Epidermal melanocyte (primary cell): ENCODE data around the gene TIMM10.
"Not testable (repeated sequence)": the region's sequence is repeated elsewhere in the genome, so short reads cannot be mapped to it uniquely, and the experiment has no call there.

Experiments used
- DNase-seq: peaks from one replicate; pipeline ENCODE4 v3.0.0; 2011; ENCODE audit warnings: low spot score; ENCODE audit not compliant: insufficient read length

Gene TIMM10

DNA sequence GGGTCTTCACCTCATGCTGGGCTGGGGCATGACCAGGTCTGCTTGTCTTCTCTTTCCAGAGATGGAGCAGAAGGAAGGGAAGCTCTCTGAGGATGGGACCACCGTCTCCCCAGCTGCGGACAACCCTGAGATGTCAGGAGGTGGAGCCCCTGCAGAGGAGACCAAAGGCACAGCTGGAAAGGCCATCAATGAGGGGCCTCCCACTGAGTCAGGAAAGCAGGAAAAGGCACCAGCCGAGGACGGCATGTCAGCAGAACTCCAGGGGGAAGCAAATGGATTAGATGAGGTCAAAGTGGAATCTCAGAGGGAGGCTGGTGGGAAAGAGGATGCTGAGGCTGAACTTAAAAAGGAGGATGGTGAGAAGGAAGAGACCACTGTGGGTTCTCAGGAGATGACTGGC is 12.0 kb upstream of the TIMM10 start:
- DNase-seq: no peak

DNA sequence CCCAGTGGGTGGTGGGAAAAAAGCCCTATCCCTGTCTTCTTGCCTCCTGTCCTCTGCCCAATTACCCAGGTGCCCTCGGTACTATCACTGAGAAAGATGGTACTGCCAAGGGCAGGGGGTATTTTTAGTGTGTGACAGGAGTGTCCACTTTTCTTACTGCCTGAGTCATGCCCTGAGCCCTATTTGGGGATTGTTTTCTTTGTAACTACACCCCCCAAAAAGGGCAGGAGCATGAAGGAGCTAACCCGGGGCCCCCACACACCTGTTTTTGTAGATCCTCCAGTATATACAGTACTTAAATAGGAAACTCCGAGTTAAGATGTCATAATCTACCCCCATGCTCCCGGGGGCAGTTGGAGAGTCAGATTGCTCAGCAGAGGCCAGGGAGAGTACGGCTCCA is 10.6 kb upstream of the TIMM10 start:
- DNase-seq: no peak

DNA sequence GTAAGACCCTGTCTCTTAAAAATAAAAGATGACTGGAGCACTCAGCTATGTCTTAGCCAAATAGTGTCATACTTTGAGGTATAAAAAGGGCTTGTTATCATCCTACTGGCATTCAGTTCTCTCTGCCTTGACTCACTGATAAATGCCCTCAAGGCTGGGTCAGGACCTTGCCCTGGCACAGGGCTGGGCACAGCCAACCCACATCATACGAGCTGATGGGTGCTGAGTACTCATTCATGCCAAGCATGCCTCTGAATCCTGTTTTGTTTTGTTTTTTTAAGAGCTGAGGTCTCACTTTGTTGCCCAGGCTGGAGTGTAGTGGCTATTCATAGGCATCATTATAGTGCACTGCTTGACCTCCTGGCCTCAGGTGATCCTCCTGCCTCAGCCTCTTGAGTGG is 8.8 kb upstream of the TIMM10 start:
- DNase-seq: no peak

DNA sequence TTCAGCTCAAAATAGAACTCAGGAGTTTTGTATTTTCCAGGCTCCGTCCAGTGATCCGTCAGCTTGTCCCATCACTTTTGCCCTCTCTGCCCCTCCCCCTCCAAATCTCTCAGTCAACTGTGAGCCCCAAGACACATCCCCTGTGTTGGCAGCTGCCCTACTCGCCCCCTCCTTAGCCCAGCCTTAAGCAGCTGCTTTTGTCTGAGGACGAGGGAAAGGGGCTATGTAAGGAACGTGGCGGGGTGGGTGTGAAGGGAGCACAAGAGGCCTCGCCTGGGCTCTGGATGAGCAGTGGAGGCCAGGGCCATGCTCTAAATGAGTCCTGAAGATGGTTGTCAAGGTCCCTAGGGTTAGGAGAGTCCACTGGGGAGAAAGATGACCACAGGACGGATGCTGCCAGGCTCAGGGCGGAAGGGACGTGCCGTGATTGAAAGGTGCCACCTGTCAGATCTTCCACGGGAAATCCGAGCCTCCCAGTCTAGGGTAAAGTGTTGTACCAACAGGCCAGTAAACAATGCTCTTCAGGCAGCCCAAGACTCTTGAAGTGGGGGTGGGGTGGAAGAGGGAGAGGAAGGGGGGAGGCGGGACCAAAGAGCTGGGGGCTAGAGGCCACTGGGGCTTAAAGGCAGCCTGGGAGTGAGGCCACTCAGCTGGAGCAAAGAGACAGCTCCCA is 6.5 kb upstream of the TIMM10 start, which contains the start of gene SMTNL1:
Gene SMTNL1 (plus strand): TSS at position 649 of the 673 bp plus-strand sequence. CDS start 5,048 bp downstream, outside the sequence.
- DNase-seq: no peak

DNA sequence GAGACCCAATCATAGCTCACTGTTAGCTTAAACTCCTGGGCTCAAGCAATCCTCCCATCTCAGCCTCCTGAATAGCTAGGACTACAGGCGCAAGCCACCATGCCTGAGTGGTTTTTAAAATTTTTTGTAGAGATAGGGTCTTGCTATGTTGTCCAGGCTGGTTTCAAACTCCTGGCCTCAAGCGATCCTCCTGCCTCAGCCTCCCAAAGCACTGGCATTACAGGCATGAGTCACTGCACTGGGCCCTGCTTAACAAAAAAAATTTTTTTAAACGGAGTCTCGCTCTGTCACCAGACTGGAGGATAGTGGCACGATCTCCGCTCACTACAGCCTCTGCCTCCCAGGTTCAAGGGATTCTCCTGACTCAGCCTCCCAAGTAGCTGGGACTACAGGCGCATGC is 3.9 kb upstream of the TIMM10 start:
- DNase-seq: not testable (repeated sequence)

DNA sequence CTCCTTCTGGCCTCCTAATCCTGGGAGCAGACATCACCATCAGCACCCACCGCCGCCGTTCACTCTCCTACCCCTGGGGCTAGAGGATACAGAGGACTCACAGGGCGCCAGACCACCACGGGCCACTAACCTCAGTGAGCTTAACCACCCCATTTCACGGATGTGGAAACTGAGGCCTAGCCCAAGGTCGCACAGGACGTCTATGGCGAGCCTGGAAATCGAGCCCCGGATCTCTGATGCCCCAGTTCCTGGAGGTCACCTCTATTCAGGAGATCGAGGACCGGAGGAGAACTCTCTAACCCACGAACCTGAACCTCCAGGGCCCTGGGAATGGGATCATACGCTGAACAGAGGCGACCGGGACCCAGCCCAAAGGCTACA is 349 bp downstream of the TIMM10 start:
- DNase-seq: no peak

DNA sequence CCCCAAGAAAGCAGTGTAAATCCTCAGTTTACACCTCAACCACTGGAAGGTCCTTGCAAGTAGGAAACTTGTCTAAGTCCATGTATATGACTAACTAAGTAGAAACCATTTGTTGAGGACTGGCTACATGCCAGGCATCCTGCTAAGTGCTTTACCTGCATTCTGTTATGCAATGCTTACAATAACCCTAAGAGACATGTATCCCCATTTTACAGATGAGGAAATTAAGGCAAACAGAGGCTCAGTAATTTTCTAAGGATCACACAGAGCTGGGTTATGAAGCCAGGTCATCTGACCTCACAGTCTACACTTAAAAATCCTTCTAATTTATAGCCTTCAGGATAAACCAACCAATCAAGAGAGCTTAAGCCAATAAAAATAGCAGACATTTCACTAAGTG is 1.5 kb downstream of the TIMM10 start:
- no peak for DNase-seq

DNA sequence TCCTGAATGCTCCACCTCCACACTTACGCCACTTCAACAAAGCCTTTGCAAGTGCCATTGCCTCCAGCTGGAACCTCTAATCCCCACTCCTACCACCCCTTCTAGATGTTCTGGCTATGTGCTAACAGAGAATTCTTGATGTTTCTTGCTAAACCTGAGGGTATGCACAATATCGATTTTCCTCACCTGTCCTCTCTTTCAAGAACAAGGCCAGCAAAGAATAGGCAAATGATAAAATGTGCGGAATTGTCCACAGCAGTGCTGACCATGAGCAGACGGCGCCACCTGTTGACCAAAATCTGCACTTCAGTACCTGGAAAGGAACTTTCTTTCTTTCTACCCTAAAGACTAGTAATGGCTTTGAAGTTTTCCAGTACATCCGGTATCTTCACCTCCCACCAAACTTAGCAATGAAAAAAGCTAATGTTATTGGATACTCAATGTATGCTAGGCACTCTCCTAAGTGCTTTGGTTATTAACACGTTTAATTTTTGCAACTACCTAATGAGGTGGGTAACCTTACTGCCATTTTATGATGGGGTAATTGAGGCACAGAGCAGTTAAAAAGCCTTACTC is 3.4 kb downstream of the TIMM10 start:
- DNase-seq: no peak

DNA sequence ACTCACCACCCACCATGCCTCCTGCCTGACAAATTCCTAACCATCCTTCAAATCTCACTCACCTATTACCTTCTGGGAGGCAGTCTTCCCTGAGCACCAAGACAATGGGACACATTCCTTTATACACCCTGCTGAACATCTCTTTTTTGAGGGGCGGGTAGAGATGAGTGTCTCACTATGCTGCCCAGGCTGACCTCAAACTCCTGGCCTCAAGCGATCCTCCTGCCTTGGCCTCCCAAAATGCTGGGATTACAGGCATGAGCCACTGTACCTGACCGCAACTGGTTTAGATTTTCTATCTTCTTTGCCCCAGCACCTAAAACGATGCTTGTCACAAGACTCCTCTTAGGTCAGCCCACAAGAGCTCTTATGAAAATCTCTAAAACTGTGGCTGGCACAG is 7.1 kb downstream of the TIMM10 start:
- no peak for DNase-seq

DNA sequence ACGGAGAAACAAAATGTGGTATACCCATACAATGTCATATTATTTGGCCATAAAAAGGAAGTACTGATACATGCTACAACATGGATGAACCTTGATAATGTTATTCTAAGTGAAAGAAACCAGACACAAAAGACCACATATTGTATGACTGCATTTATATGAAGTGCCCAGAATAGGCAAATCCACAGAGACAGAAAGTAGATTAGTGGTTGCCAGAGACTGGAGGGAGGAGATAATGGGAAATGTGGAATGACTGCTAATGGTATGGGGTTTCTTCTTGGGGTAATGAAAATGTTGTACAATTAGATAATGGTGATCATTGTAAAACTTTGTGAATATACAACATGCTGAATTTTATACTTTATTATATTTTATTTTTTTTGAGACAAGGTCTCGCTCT is 9.4 kb downstream of the TIMM10 start:
- no peak for DNase-seq

DNA sequence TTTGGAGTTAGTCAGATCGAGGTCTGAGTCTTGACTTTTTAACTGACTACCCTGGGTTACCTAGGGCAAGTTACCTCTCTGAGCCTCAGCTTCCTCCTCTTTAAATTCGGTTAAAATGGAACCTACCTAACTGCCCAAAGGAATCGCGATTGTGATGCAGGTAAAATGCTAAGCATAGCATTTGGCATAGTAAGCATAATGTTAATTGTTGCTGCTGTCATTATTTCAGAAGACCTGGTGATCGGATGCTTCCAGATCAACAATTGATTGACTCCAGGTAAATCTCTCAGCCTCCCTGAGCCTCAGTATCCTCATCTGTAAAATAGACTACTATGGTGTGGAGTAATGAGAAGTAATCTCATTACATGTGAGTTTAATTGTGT is 14.5 kb downstream of the TIMM10 start:
- DNase-seq: no peak

DNA sequence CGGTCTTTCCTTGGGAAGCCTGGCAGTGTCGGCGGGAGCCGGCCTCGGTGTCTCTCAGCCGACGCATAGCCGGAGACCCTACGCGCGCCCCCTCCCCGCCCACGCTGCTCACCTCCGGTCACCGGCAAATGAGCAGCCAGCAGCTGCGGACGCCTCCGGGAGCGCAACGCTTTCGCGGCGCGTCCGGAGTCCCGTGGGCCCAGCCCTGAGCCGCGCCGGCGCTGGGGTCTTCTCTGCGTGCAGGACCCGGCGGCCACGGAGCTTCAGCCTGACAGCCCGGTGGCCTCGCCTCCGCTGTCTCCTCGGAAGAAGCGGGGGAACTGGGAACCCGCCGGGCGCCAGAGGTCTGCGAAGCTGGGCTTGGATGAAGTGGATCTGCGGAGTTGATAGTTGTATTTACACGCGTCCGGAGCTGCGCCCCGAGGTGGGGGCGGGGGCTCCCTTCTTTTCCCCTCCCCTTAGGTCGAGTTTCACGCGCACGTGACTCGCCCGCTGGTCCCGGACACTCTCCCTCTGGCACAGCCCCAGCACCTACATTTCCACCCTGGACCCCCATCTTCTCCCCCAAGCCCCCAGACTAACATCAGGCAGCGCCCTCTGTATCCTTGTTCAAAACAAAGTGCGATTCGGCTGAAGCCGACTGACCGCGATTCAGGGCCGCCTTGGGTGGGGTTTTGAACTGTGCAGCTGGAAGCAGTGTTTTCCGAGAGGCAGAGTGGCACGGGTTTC is 15.1 kb downstream of the TIMM10 start, which contains the start of gene SLC43A1:
Gene SLC43A1 (minus strand): TSS at position 371 of the 729 bp plus-strand sequence. CDS start 1,591 bp downstream, outside the sequence.
- DNase-seq: peak; percentile 56

DNA sequence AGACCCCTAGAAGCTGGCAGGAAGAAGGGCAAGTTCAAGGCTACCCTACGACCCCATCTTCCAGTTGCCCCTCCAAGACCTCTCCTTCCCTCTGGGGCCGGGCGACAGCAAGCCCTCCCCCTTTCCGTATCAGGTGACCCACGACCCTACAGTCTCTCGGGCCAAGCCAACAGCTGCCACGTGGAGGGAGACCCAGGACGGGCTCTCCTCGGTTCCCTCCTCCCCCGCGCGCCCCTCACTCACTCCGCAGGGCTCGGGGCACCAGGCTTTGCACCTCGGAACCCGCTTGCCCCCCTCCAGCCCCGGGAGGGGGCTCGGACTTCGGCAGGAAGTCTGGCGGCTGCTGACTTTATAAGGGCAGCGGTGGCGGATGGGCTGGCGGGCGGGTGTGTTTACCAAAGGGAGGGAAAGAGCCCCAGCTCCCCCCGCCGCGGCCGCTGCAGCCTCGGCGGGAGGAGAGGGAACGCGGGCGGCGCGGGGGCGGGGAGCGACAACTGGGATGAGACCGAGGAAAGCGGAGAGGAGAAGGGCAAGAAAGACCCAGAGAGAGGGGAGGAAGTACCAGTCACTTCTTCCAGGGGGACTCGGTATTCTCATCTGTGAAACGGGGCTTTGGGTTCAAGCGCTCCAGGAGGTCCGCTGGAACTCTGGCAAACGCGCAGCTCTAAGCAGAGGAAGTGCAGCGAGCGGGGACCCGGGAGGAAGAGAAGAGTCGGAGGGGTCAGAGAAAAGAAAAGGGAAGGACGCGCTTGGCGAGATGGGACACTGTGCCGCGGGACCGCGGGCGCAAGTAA is 15.8 kb downstream of the TIMM10 start:
- DNase-seq: no peak

DNA sequence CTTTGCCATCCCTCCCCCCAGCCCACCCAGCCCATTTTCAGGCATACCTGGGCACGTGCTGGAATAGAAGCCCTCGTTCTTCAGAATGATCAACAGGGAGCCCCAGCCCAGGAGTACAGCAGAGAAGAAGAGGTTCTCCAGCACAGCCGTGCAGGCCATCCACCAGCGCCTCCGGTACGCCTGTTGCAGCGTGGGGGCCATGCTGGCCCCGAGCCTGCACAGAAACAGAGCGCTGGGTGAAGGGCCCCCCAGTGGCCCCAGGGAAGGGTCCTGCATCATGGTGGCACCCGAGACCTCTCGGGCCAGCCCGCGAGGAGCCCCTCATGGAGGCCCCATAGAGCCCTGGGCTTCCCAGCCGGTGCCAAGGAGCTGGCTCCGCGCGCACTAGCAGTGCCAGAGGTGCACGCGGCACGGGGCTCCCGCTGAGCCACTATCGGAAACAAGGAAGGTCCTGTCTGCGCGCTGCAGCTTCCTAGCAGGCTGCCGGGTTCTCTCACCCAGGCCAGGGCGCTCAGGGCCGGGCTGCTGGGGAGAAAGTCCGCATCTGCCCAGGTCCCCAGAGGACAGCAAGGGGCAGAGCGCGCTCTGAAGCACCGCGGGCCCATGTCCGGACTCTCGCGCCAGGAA is 16.5 kb downstream of the TIMM10 start:
- no peak for DNase-seq

DNA sequence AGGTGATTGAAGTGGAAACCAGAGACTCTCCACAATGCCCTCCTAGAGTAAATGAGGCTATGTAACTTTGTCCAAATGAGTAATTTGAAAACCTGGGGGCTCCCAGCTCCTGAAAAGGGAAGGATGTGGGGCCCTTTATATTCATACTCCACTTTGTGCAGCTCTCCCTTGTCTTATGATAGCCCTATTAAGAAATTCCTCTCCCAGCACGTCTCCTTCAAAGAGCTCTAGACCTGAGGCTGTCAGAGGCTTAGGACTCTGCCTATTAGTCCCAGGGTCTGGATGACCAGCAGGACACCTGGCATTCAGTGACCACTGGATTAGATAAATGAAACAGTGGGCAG is 17.1 kb downstream of the TIMM10 start:
- no peak for DNase-seq

DNA sequence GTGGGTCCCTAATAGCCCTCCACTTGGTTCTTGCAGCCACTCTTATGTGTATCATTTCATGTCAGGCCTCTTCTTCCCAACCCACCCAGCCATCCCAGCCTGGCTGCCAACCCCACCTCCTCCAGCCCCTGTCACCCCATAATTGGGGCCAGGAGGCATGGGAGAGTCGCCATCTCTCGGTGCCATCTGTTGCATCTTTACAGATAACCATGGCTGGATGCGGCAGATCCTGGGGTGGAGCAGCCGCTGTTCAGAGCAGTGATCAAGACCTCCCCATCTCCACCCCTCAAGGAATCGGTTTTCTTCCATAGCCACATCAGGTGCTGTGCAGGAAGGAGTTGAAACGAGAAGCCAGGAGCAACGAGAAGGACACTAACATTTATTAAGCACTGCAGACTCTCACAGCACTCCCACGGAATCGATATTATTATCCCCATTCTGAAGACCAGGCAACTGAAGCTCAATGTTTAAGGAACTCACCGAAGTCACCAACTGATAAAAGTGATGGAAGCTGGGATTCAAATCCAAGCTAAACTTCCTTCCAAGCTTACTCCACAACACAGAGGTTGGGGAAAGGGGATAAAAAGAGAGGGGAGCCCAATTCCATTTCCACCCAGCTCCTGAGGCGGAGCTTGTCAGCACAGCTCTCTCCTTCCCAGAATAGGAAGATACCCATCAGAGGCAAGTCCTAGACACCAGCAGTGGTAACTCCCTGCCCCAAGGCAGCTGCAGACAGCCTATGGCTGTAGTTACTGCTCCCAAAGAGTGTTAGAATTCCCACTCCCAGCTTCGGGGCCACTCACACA is 17.7 kb downstream of the TIMM10 start:
- no peak for DNase-seq

DNA sequence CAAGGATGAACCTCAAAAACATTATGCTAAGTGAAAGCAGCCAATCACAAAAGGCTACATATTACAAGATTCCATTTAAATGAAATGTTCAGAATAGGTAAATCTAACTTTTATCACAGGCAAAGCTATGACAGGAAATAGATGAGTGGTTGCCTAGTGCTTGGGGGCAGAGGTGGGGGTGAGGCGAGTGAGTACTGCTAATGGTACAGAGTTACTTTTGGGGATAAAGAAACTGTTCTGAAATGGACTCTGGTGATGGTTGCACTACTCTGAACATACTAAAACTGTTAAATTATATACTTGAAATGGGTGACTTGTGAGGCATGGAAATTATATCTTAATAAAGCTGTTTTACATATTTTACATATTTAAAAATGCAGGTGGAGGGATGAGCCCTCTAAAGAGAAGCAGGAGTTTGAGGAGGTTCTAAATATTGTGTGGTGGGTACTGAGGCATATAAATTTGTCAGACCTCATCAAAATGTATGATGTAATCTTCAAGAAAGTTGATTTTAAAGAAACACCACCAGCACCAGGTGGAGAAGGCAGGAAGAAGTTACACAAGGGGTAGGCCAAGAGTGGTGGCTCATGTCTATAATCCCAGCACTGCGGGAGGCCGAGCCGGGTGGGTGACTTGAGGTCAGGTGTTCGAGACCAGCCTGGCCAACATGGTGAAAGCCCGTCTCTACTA is 18.7 kb downstream of the TIMM10 start:
- DNase-seq: no peak

DNA sequence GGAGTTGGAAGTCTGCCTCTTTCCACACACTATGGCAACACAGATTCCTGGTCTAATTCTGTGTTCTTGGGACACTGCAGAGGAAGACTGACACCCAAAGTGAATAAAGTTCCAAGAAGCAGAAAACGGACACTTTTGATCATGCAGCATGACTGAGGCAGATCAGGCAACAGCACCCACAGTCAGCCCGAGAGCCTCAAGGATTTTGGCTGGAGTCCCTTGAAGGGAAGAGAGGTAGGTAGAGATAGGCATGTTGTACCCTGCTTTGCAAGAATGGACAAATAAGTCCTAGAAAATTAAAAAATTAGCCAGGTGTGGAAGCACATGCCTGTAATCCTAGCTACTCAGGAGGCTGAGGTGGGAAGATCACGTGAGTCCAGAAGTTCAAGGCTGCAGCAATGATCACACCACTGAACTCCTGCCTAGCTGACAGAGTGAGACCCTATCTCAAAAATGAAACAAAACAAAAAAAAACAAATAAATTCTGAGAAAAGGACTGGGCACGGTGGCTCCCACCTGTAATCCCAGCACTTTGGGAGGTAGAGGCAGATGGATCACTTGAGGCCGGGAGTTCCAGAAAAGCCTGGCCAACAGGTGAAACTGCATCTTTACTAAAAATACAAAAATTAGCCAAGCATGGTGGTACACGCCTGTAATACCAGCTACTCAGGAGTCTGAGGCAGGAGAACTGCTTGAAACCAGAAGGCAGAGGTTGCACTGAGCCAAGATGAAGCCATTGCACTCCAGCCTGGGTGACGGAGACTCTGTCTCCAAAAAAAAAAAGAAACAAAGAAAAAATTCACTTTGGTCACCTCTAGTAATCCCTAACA is 22.0 kb downstream of the TIMM10 start:
- DNase-seq: no peak

DNA sequence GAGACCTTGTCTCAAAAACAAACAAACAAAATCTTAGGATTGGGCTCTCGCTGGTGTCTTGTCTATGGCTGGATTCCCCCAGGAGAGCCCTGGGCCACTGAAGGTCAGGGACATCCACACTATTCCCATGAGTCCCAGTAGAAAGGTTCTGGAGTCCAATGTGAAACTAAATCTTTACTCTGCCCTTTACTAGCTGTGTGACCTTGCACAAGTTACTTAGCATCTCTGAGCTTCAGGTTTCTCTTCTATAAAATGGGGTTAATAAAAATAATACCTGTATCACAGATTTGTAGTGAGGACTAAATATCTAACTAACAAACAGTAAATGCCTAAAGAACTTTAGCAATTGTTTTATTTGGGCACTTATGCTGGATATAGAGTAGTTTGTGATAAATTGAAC is 24.0 kb downstream of the TIMM10 start:
- DNase-seq: no peak
